Tibial artery (tissue), 4 donors: Measurements from ENCODE around the gene ATP11A.

ENCODE experiments used
- DNase-seq, 2 donors: peaks; one replicate each; pipeline ENCODE4 v3.0.0-alpha.2; 2019
- H3K27ac ChIP-seq, 2 donors: fragments of 200-600 bp; sonication (generic) in 1 of 2; 1 replicate in 1 of 2; 2 replicates in 1 of 2; pipeline ENCODE4 v1.5.1; 2018 to 2019; ENCODE audit warnings: mild to moderate bottlenecking in 1 of 2
- H3K27me3 ChIP-seq, 2 donors: fragments of 200-600 bp; sonication (generic) in 1 of 2; one replicate each; pipeline versions ENCODE4 v1.5.1 to v1.6.0; 2016 to 2019
- H3K36me3 ChIP-seq, 3 donors: fragments of 200-600 bp; sonication (generic) in 2 of 3; one replicate each; pipeline ENCODE4 v1.5.1; 2016 to 2019; ENCODE audit warnings: mild to moderate bottlenecking in 2 of 3
- H3K4me1 ChIP-seq, 4 donors: fragments of 200-600 bp; sonication (generic) in 2 of 4; 1 replicate in 3 of 4; 2 replicates in 1 of 4; pipeline ENCODE4 v1.5.1; 2016 to 2019
- H3K4me3 ChIP-seq, 2 donors: fragments of 200-600 bp; sonication (generic) in 1 of 2; 1 replicate in 1 of 2; 2 replicates in 1 of 2; pipeline ENCODE4 v1.5.1; 2018 to 2019; ENCODE audit warnings: mild to moderate bottlenecking in 2 of 2
- H3K9me3 ChIP-seq, 3 donors: fragments of 200-600 bp; sonication (generic) in 1 of 3; one replicate each; pipeline ENCODE4 v1.5.1; 2016 to 2019
- CTCF ChIP-seq, 2 experiments: fragments of 200-600 bp in 1 of 2; fragments of 450-650 bp in 1 of 2; IDR thresholded peaks; one replicate each; pipeline ENCODE4 v1.5.1; 2017 to 2019; ENCODE audit warnings: antibody characterized with exemption in 2 of 2, mild to moderate bottlenecking in 1 of 2, moderate library complexity in 1 of 2
- intact Hi-C: fragments of 100-400 bp; cut with DNase I; formaldehyde crosslinking; loops from one replicate; pipeline ENCODE4 v1.15.0; 2023; ENCODE audit warnings: low total_unique reads

Gene ATP11A

GRCh38 chr13:112756511-112756966 lies 66.7 kb downstream of the ATP11A start:
- no peak for DNase-seq
- intact Hi-C loops, result no loop called here
- H3K9me3 ChIP-seq, result no peaks in the 10 kb centered on the region
- H3K27ac ChIP-seq, result no peak overlapping the region
- H3K27me3 ChIP-seq, result no peaks in the 10 kb centered on the region
- H3K4me1 ChIP-seq, result no peaks in the 10 kb centered on the region
- no peak for TF ChIP-seq CTCF (IDR thresholded peaks at IDR 0.05)
- no peak overlapping the region for H3K4me3 ChIP-seq
- no peaks in the 10 kb centered on the region for H3K36me3 ChIP-seq

- Histone ChIP-seq H3K4me1 (no peaks in the 10 kb centered on the region), H3K9me3 (no peaks in the 10 kb centered on the region), H3K27ac (no peak overlapping the region), H3K36me3 (no peaks in the 10 kb centered on the region), H3K27me3 (no peaks in the 10 kb centered on the region), H3K4me3 (no peak overlapping the region)
- intact Hi-C loops, result no loop called here
- TF ChIP-seq CTCF (IDR thresholded peaks at IDR 0.05), result no peak
- no peak for DNase-seq
Observed at GRCh38 chr13:112756967-112757758, 67.3 kb downstream of the ATP11A start.

GRCh38 chr13:112757759-112758086 lies 67.9 kb downstream of the ATP11A start:
- TF ChIP-seq CTCF (IDR thresholded peaks at IDR 0.05), result no peak
- Histone ChIP-seq H3K4me3 (no peak overlapping the region), H3K9me3 (no peaks in the 10 kb centered on the region), H3K27me3 (no peaks in the 10 kb centered on the region), H3K36me3 (no peaks in the 10 kb centered on the region), H3K4me1 (no peaks in the 10 kb centered on the region), H3K27ac (no peak overlapping the region)
- no peak for DNase-seq
- intact Hi-C loops, result no loop called here

GRCh38 chr13:112759053-112759452 lies 69.2 kb downstream of the ATP11A start:
- TF ChIP-seq CTCF (IDR thresholded peaks at IDR 0.05), result no peak
- intact Hi-C loops, result no loop called here
- no peak for DNase-seq
- Histone ChIP-seq H3K27ac (no peak overlapping the region), H3K4me1 (no peaks in the 10 kb centered on the region), H3K27me3 (no peaks in the 10 kb centered on the region), H3K9me3 (no peaks in the 10 kb centered on the region), H3K4me3 (no peak overlapping the region), H3K36me3 (no peaks in the 10 kb centered on the region)

- no peak for DNase-seq
- no peak overlapping the region for H3K4me3 ChIP-seq
- no peaks in the 10 kb centered on the region for H3K9me3 ChIP-seq
- intact Hi-C loops, result no loop called here
- no peaks in the 10 kb centered on the region for H3K36me3 ChIP-seq
- H3K27me3 ChIP-seq, result no peaks in the 10 kb centered on the region
- no peak overlapping the region for H3K27ac ChIP-seq
- no peaks in the 10 kb centered on the region for H3K4me1 ChIP-seq
- TF ChIP-seq CTCF (IDR thresholded peaks at IDR 0.05), result no peak
Observed at GRCh38 chr13:112759827-112760226, 70.0 kb downstream of the ATP11A start.
